GM19395 (cell line): ENCODE results near the gene EMC6.
A peak's percentile ranks its signal among the peaks of the same experiment; 100 is the strongest.

Experiments
- ATAC-seq: cut with Tn5 transposase; IDR thresholded peaks from one replicate; pipeline ENCODE4 v1.9.1; 2021; ENCODE audit warnings: mild to moderate bottlenecking, moderate library complexity; ENCODE audit not compliant: unreplicated experiment

EMC6 gene

DNA sequence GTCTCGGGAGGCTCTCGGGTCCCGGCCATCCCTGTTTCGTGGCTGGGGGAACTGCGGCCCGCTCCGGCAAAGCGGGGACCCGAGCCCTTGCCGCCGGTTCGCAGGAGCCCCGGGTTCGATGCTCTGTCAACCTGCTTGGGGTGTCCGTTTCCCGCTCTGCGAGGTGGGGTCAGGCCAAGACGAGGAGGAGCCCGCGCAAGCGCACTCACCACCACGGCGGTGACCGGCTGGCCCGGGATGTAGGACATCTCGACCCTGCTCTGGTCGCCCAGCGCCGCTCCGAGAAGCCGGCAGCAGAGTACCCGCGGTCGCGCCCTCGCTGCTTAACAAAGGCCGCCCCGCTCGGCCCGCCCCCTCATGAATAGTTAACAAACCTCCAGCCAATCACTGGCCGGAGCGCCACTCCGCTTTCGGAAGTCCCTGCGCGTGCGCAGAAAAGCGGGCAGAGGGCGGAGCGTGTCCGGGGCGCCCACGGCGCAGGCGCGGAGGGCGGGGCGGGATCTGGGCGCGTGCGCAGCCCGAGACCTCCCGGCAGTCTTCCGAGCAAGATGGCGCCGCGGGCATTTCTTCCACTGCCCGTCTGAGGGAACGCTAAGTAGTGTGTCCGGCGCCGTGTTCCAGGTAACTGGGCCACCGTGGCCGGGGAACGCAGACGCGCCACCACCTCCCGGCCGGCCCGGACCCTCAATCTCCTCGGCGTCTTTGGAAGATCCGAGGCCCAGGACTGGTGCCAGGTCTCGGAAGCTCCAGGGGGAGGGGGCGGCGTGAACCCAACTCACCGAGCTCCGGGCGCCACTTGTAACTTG, at the start of gene EMC6, which contains the start of gene TAX1BP3:
Gene EMC6 (plus strand): TSS at position 534 of the 806 bp plus-strand sequence. CDS start 335 bp downstream, outside the sequence.
Gene TAX1BP3 (minus strand): TSS at position 300 of the 806 bp plus-strand sequence. CDS start 52 bp downstream, at position 248.
- peak; percentile 88 for ATAC-seq

DNA sequence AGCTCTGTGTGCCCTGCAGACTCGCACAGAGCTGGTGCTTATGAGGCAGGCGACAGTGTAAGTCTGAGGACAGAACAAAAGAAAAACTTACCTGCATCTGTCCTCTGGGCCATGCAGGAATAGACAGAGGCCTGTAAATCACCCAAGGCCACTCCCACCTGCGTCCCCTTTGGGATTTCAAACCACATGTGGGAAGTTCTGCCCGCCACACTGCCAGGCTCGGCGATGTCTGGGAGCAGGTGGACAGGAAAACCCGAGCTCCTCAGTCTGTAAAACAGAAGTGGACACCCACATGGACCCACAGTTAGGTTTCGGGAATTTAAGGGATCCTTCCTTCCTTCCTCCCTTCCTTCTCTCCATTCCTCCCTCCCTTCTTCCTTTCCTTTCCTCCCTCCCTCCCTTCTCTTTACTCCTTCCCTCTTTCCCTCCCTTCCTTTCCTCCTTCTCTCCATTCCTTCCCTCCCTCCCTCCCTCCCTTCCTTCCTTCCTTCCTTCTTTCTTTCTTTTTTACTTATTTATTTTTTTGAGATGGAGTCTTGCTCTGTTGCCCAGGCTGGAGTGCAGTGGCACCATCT, 47.4 kb upstream of the EMC6 start:
- ATAC-seq, result no peak

DNA sequence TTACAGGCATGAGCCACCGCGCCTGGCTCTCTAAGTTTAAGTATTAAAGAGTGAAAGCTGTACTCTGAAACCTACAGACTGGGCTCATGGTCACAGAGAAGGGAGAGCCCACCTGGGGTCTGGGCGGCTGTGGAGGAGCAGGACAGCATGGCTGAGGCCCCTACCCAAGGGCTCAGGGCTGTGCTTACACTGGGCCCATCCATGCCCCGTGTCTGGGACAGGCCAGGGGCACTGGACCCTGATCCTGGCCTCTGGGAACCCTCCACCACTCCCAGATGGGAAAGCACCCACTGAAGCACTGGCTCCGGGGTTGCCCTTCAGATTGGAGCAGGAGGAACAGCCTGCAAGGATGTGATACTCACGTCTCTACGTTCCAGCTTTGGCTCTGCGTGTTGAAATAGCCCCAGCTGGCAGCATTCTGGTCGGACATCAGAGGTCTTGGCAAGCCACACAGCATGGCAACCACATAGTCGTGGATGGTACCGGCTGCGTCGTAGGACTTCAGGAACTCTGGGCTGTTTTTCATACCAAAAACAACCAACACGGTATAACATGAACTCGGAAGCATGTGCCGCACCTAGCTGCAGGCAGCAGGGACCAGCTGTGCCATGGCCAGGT, 45.5 kb upstream of the EMC6 start:
- no peak for ATAC-seq

DNA sequence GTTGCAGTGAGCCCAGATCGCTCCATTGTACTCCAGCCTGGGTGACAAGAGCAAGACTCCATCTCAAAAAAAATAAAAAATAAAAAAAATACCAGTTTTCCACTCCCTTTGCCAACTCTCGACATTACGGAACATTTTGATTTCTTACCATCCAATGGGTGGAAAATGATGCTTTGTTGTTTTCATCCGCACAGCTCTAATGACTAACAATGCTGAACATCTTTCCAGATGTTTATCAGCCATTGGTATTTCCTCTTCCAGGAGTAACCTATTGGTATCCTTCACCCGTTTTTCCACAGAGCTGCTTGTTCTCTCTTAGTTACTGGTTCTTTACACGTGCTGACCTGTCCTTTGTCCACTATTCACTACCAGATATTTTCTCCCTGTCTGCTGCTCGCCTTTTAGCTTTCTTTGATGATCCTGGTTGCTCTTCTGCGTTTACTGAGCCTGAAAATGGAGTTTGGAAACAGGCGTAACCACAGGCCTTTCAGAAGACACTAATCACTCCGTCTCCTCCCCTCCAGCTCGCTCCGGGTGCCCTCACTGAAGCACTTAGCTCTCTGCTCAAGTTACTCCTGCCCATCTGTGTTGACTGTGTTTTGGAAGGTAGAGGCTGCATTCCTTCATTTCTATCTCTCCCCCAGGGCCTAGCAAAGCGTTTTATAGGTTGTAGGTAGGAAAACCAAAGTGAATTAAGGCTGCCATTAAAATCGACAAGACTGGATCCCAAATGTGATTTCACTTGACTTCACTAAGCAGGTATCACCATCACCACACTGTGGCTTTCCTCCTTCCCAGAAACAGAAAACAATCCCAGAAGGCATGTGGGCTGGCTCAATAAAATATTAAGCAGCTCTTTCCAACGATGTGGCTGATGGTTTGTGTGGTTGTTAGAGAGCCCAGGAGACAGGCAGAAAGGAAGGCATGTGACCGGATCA, 41.5 kb upstream of the EMC6 start:
- no peak for ATAC-seq

DNA sequence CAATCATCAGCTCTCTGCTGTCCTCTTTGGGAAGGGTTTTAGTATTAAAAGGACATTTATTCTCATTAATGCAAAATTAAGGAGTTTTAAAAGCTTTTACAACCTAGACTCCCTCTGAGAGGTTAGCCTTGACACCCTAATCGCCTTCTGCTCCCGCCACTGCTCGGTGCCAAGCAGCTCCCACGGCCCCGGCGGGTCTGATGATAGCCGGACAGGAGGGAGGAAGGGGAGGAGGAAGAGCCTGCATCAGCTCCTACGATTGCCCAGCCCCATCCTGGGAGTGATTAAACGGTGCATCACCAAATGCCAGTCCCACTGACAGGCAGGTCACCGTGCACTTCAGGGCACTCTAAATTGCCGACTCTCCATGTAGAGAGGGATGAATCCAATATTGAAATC, 40.8 kb upstream of the EMC6 start:
- no peak for ATAC-seq

DNA sequence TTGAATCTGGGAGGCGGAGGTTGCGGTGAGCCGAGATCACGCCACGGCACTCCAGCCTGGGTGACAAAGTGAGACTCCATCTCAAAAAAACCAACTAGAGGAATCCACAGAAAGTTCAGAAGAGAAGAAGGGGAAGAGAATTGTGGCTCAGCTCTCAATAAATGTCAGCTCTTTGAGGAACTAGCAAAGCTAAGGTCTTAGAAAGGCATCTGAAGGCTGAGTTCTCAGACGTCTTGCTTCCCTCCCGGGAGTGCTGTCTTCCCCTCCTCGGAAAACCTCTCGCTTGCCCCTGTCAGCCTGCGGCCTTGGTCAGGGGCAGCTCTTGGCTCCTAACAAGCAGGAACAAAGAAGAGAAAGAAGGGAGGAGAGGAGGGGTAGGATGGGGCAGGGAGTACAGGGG, 37.8 kb upstream of the EMC6 start:
- ATAC-seq, result no peak

DNA sequence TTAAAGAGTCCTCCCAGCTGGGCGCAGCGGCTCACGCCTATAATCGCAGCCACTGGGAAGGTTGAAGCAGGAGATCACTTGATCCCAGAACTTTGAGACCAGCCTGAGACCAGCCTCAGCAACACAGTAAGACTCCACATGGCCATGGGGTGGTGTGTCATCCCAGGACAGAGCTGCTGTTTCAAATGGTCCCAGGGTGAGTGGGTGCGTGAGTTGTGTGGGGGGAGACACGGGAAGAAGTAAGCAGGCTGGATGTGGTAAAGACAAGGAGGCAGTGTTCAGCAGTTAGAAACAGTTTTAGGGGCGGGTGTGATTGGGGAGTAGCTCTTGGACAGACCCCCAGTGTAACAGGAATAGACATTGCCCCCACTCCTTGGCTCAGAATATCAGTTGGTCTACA, 36.3 kb upstream of the EMC6 start:
- ATAC-seq, result no peak

DNA sequence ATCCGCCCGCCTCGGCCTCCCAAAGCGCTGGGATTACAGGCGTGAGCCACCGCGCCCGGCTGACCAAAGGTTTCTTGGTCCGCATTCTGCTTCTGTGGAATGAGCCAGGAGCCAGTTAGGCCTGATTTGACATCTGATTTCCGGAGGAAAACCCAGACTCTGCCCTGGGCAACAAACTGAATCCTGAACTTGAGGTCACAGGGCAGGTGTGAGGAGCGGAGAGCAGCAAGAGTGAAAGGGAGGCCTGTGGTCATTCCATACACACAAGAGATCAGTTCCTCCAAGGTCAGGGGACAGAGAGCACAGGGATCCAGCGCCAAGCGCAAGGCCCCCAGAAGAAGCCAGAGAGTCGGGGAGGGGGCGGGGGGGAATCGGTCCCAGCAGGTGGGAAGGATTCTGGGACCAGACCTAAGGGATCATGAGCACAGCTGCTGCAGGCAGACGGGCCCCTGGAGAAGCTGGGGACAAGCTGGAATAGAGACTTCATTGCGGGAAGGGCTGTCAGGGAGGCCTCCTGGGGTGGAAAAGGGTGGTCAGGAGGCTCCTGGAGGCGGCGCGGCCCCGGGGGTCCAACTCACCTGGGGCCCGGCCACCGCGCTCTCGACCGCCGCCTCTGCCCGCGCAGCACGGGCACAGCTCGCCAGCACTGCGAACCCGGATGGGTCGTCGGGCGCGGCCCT, 33.0 kb upstream of the EMC6 start:
- ATAC-seq, result peak; percentile 33

DNA sequence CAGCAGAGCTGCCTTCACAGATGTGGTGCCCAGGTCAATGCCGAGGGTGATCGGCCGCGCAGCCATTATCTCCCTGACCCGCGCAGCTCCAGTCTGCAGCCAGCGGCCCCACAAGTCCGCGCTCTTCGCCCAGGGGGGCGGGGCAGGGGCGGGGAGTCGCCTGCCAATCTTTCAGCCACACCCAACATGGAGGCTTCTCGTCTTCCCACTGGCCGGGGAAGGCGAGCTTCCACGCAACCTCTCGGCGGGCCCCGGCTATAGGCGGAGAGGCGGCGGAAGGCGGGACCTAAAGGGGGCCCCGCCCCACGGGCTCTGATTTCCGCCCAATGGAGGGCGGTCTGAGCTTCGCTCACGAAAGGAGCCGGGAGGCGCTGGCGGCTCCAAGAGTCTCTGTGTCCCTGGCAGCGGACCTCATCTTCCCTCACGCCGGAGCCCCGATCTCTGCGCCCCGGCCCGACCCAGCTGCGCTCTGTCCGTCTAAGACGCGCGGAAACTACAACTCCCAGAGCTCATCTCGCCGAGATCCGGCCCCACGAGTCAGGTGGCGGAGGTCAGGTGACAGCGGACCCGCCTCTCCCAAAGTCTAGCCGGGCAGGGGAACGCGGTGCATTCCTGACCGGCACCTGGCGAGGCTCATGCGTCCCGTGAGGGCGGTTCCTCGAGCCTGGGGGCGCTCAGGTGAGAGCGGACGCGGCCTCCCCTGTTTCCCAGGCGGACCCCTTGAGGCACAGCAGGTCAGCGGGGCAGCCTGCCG, 32.3 kb upstream of the EMC6 start, which contains the start of the genes CTNS and SHPK:
Gene CTNS (plus strand): TSS at position 607 of the 754 bp plus-strand sequence. CDS start 3,447 bp downstream, outside the sequence.
Gene SHPK (minus strand): TSS at position 97 of the 754 bp plus-strand sequence. CDS start 31 bp downstream, at position 66.
- peak; percentile 91 for ATAC-seq

DNA sequence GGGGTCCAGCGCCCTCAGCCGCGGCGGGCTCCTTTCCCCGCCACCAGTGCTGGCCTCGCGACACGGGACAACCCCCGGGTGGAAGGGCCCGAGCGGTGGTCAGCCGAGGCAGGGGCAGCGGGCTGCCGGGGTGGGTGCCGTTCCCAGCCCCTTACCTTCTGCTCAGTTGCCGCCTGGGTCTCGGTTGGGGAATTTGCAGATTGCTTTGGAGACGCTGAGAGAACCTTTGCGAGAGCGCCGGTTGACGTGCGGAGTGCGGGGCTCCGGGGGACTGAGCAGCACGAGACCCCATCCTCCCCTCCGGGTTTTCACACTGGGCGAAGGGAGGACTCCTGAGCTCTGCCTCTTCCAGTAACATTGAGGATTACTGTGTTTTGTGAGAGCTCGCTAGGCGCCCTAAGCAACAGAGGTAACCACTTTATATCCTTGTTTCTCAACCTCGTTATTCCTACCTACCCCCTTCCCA, 31.7 kb upstream of the EMC6 start:
- ATAC-seq, result peak; percentile 13

DNA sequence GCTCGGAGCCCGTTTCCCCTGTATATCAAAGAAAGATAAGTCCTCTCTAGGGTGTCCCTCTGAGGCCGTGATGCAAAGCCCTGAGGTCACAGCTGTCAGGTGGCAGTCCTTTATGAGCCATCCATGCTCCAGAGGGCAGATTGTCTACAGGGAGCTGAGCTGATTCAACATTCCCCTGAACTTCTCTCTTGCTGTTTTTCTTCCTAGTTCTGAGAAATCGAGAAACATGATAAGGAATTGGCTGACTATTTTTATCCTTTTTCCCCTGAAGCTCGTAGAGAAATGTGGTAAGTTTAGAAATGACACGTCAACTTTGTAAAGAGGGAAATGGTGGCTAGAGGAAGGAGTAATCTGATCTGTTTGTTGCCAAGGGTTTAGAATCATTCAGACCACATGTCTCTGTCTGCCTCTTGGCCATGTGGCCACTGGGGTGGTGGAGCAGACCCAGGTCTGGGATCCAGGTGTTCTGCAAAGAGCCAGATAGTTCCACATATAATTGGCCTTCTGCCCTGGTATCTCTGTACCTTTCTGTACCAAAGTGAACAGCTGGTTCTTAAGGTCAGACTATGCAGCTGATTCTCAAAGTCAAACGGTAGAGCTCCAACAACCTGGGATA, 28.5 kb upstream of the EMC6 start:
- no peak for ATAC-seq

DNA sequence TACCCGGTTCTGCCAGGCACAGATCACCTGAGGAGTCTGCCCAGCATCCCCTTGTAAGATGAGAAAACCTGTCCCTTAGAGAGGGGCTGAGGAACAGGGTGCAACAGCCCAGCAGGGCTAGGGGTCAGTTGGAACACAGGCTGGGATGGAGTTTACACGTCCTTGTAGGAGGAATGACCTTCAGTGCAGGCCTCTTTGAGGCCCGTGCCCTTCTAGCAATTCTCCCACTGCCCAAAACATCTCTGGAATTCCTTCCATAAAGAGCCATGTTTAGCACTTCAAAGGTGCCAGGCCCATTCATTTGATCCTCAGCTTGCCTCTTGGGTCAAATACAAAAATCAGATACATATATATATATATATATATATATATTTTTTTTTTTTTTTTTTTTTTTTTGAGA, 27.6 kb upstream of the EMC6 start:
- ATAC-seq, result no peak

DNA sequence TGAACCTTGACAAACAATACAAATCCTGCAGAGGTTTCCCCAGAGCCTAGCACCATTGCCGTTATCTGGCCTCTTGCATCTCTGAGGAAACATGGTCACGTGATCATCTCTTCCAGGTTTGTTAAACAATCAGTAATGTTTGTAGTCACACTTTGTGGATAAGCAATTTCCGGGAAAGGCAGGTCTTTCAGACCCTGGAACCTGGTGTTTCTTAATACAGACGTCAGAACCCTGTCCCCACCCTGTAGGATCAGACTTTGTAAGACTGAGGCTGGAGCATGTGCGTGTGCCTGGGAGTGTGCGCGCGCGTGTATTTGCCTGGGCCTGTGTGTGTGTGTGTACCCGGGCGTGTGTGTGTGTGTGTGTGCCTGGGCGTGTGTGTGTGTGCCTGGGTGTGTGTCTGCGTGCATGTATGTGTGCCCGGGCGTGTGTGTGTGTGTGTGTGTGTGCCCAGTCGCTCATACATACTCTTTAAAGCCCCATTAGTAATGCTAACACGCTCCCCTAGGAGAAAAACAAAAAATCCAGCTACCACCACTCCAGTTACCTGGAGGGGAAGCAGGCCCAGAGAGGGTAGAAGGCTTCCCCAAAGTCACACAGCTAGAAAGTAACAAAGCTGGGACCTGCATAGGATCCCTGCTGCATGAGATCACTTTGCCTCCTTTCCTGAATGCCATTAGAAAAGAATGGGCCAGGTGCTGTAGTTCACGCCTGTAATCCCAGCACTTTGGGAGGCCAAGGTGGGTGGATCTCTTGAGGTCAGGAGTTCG, 26.7 kb upstream of the EMC6 start:
- no peak for ATAC-seq

DNA sequence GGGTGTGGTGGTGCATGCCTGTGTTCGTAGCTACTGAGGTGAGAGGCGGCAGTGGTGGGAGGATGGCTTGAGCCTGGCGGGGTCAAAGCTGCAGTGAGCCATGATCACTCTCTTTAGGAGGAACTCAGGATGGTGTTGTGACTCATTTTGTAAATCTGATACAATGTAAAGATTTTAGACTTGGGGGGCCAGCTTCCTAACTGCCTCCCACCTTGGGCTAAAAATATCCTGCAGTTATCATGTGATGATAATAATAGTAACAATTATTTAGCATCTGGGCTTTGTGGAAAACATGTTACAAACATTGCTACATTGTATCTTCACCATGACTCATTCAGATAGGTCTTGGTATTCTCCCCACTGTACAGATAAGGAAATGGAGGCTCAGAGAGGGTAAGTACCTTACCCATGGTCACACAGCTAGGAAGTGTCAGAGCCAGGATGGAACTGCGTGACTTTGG, 24.7 kb upstream of the EMC6 start:
- ATAC-seq, result no peak

DNA sequence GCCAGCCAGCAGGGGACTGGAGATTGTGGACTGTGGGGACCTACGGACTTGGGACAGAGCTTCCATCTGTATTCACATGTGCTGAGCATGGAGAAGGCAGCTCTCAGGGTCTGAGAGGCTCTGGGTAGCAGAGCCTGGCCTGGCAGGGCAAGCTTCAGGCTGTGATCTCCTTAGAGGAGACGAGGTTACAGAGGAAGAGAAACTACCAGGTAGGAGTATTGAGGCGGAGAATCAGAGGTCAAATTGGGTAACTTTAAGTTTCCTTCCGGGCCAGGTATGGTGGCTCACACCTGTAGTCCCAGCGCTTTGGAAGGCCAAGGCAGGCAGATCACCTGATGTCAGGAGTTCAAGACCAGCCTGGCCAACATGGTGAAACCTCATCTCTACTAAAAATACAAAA, 23.3 kb upstream of the EMC6 start:
- ATAC-seq, result no peak

DNA sequence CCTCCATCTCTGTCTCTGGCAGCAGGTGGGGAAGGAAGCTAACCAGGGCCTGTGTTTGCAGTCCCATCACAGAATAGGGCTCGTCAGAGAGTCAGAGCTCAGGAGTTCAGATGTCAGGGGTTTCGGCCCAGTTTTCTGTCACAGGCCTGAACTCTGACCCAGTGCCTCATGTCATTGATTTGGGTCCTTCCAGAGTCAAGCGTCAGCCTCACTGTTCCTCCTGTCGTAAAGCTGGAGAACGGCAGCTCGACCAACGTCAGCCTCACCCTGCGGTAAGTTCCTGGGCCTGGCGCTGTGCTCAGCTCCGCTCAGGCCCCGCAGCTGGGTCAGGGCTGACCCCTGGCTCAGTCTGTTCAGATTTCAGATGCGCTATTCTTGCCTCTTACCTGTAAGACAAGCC, 21.4 kb upstream of the EMC6 start:
- no peak for ATAC-seq

DNA sequence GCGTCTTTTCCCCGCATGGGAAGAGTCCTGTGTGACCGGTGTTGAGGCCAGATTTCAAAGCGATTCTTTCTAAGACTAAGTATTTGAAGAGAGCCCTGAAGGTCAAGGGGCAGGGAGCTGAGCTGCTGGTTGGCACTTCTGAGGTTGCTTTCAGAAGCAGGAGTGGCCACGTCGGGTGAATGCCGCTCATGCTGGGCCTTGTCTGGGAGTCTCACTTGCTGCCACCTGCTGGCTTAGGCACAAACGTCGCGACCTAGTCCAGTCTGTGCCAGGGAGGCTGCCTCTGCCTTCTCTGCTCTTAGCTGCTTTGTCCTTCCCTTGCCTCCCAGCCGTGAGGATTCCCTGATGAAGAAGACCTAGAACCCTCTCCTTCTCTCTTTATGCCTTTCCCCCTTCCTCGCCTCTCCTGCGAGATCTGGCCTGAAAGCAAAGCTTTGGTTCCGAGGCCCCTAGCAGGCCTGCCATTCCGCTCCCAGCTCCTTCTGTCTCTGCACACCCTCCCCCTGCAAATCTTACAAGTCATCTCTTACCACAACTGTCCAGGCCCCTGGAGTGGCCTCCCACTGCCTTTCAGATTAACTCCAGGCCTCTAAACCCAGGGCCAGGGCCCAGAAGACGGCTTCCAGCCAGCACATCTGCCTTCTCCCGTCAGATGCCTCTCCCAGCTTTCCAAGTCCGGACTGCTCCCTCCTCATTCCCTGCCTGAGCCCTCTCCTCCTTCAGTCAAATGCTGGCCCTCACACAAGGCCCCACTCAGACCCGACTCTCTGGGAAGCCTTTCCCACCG, 20.6 kb upstream of the EMC6 start:
- no peak for ATAC-seq
